Stomach (tissue), 4 donors: ENCODE measurements around the gene NATD1.

Experiments
- CTCF ChIP-seq, 7 experiments: fragments of 450-650 bp in 4 of 7; fragments of 200-600 bp in 3 of 7; sonication (generic) in 3 of 7; IDR thresholded peaks; one replicate each; pipeline ENCODE4 v1.5.1; 2016 to 2019; ENCODE audit warnings: antibody characterized with exemption in 7 of 7, control low read depth in 2 of 7, mild to moderate bottlenecking in 1 of 7
- POLR2A ChIP-seq, 4 donors: fragments of 450-650 bp; IDR thresholded peaks; one replicate each; pipeline ENCODE4 v1.6.1; 2016; ENCODE audit warnings: antibody characterized with exemption in 4 of 4, control low read depth in 2 of 4, mild to moderate bottlenecking in 1 of 4, moderate library complexity in 1 of 4
- POLR2AphosphoS5 ChIP-seq, 3 donors: sonication (generic); formaldehyde crosslinking; IDR thresholded peaks; one replicate each; pipeline ENCODE4 v1.6.1; 2016; ENCODE audit warnings: antibody characterized with exemption in 3 of 3

DNA sequence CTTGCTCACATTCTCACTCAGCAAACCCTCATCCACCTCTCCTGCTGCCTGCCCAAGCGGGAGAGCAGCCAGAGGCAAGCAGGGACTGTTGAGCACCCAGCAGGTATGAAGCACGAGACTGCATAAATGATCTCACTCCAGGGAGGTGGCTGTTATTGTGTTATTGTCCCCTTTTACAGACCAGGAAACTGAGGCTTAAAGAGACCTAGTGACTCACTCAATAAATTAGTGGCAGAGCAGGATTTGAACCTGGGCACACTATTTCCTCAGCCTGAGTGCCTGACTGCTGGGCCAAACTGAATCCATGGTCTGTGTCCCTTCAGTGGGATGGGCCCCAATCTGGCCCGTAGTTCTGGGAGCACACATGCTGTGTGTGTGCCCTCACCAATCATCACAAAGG, 19.0 kb upstream of the NATD1 start:
- TF ChIP-seq CTCF (IDR thresholded peaks at IDR 0.05) (no peak), POLR2AphosphoS5 (IDR thresholded peaks at IDR 0.05) (no peak), POLR2A (IDR thresholded peaks at IDR 0.05) (no peak)
